ENCODE measurements around the gene RHOT2. TPM values are rescaled to one million over a fixed set of nuclear protein-coding genes. Genes with fewer than 3 reads are reported as not detected.

RHOT2 gene
- total and polyA plus RNA-seq, 2 donors (not counting 3 experiments of a cell fraction or from before 2014, with no cell fraction given), result 106 to 139 TPM

- dilution Hi-C loops (cut with MboI; ENCODE audit: extremely low pct_ligation_motif_present, low sequenced_read_pairs) (no loop called here), intact Hi-C loops (cut with micrococcal nuclease) (no loop called here)
- no peak for FAIRE-seq
- Histone ChIP-seq H4K20me1 (replicated peaks; ENCODE audit: control insufficient read depth, extremely low read depth, insufficient read depth, low read length) (no peaks in the 10 kb centered on the region), H3K36me3 (ENCODE audit: control insufficient read depth in 2 of 2, extremely low read depth in 1 of 2, insufficient read depth in 2 of 2, low read length in 2 of 2) (no peaks in the 10 kb centered on the region), H3K9me1 (replicated peaks; ENCODE audit: control insufficient read depth, extremely low read depth, insufficient read depth, low read length) (no peaks in the 10 kb centered on the region), H3K9me3 (replicated peaks; ENCODE audit: control insufficient read depth, insufficient read depth, low read length) (no peaks in the 10 kb centered on the region), H3K4me2 (ENCODE audit: insufficient read depth, low read length) (no peak overlapping the region), H3K27ac (ENCODE audit: insufficient read depth, low read depth, low read length) (no peak overlapping the region), H3K9ac (replicated peaks; ENCODE audit: extremely low read depth, insufficient read depth, low read length) (no peak overlapping the region), H2AFZ (ENCODE audit: low read depth, low read length) (no peak overlapping the region), H3K4me1 (ENCODE audit: control insufficient read depth, extremely low read depth, insufficient read depth, low read length) (peaks cover 27% of the 10 kb centered on the region), H3K4me3 (replicated peaks in 1 of 3; ENCODE audit: insufficient read depth in 1 of 3, low read depth in 1 of 3, low read length in 3 of 3) (no peak overlapping the region), H3K79me2 (ENCODE audit: control insufficient read depth, insufficient read depth, low read length) (no peaks in the 10 kb centered on the region), H3K27me3 (ENCODE audit: control insufficient read depth in 2 of 2, insufficient read depth in 2 of 2, low read length in 2 of 2) (no peaks in the 10 kb centered on the region)
- DNase-seq (ENCODE audit: low read depth, low spot score), result no peak
- no TSS peak for BruUV-seq (replicated peaks)
- CTCF ChIA-PET, result interaction anchor here (1.4 to 5.7 kb wide), 2 partner anchors 8 to 64 kb away, joined by 4 to 34 read pairs; partner anchors contain the start of genes CHTF18, METRN and RPUSD1
- TF ChIP-seq EZH2 (IDR thresholded peaks at IDR 0.05; ENCODE audit: borderline replicate concordance, low read depth, low read length, severe bottlenecking), result no peak
- no peak for TF ChIP-seq POLR2A (IDR thresholded peaks at IDR 0.05; ENCODE audit: low read depth, low read length)
- no peak for TF ChIP-seq JUN (IDR thresholded peaks at IDR 0.05; ENCODE audit: borderline replicate concordance, insufficient read depth, insufficient read length, low read depth)
- TF ChIP-seq POLR2AphosphoS5 (IDR thresholded peaks at IDR 0.05; ENCODE audit: insufficient read depth, low read depth, low read length), result no peak
- TF ChIP-seq MAX (IDR thresholded peaks at IDR 0.05; ENCODE audit: insufficient read depth, insufficient read length), result no peak
- no peak for TF ChIP-seq MYC (IDR thresholded peaks at IDR 0.05; ENCODE audit: low read depth, low read length)
- no peak for TF ChIP-seq CTCF (IDR thresholded peaks at IDR 0.05; ENCODE audit: extremely low read depth in 1 of 2, insufficient read depth in 1 of 2, low read depth in 1 of 2, low read length in 2 of 2)
- TF ChIP-seq FOS (IDR thresholded peaks at IDR 0.05; ENCODE audit: borderline replicate concordance, insufficient read depth, low read length), result no peak
- TF ChIP-seq GATA2 (IDR thresholded peaks at IDR 0.05; ENCODE audit: insufficient read depth, insufficient read length, low read depth, low read length), result no peak
- POLR2A ChIA-PET, result no interaction called here
Measured at GRCh38 chr16:723695-724094, 55.8 kb downstream of the RHOT2 start.

Other genes starting within 250 kb of the RHOT2 start
- gene RAB11FIP3, start 242.5 kb upstream of the RHOT2 start, total RNA-seq, result 64.9 and 75.9 TPM in 2 replicates
- 19.3 and 20.5 TPM in 2 replicates for gene RAB11FIP3, start 242.5 kb upstream of the RHOT2 start, polyA plus RNA-seq
- 65.0 and 70.1 TPM in 2 replicates for gene CAPN15, start 140.4 kb upstream of the RHOT2 start, total RNA-seq
- gene CAPN15, start 140.4 kb upstream of the RHOT2 start, polyA plus RNA-seq, result 33.9 and 48.6 TPM in 2 replicates
- gene PRR35, start 107.7 kb upstream of the RHOT2 start, total RNA-seq, result not detected in 2 replicates
- not detected in 2 replicates for gene PRR35, start 107.7 kb upstream of the RHOT2 start, polyA plus RNA-seq
- 0.30 and 0.73 TPM in 2 replicates for gene NHLRC4, start 101.1 kb upstream of the RHOT2 start, total RNA-seq
- gene NHLRC4, start 101.1 kb upstream of the RHOT2 start, polyA plus RNA-seq, result 0.94 and 0.96 TPM in 2 replicates
- gene PIGQ, start 98.2 kb upstream of the RHOT2 start, total RNA-seq, result 56.8 and 67.7 TPM in 2 replicates
- 66.9 and 82.9 TPM in 2 replicates for gene PIGQ, start 98.2 kb upstream of the RHOT2 start, polyA plus RNA-seq
- 16.7 and 18.8 TPM in 2 replicates for gene RAB40C, start 78.1 kb upstream of the RHOT2 start, total RNA-seq
- gene RAB40C, start 78.1 kb upstream of the RHOT2 start, polyA plus RNA-seq, result 12.4 and 16.3 TPM in 2 replicates
- 0.28 and 0.40 TPM in 2 replicates for gene WFIKKN1, start 37.1 kb upstream of the RHOT2 start, total RNA-seq
- 0.03 and 0.06 TPM in 2 replicates for gene WFIKKN1, start 37.1 kb upstream of the RHOT2 start, polyA plus RNA-seq
- gene METTL26, start 31.8 kb upstream of the RHOT2 start, total RNA-seq, result 112 and 114 TPM in 2 replicates
- 138 and 215 TPM in 2 replicates for gene METTL26, start 31.8 kb upstream of the RHOT2 start, polyA plus RNA-seq
- 12.9 and 17.1 TPM in 2 replicates for gene MCRIP2, start 26.3 kb upstream of the RHOT2 start, total RNA-seq
- gene MCRIP2, start 26.3 kb upstream of the RHOT2 start, polyA plus RNA-seq, result 18.9 and 29.9 TPM in 2 replicates
- 50.0 and 51.8 TPM in 2 replicates for gene WDR90, start 18.8 kb upstream of the RHOT2 start, total RNA-seq
- gene WDR90, start 18.8 kb upstream of the RHOT2 start, polyA plus RNA-seq, result 22.2 and 29.2 TPM in 2 replicates
- 1.8 TPM in 2 replicates for gene RHBDL1, start 7.5 kb downstream of the RHOT2 start, total RNA-seq
- gene RHBDL1, start 7.5 kb downstream of the RHOT2 start, polyA plus RNA-seq, result 1.1 and 1.8 TPM in 2 replicates
- gene STUB1, start 12.3 kb downstream of the RHOT2 start, total RNA-seq, result 105 and 107 TPM in 2 replicates
- 147 and 152 TPM in 2 replicates for gene STUB1, start 12.3 kb downstream of the RHOT2 start, polyA plus RNA-seq
- gene JMJD8, start 16.2 kb downstream of the RHOT2 start, total RNA-seq, result 53.4 and 55.1 TPM in 2 replicates
- 102 and 125 TPM in 2 replicates for gene JMJD8, start 16.2 kb downstream of the RHOT2 start, polyA plus RNA-seq
- 9.9 and 11.2 TPM in 2 replicates for gene WDR24, start 22.3 kb downstream of the RHOT2 start, total RNA-seq
- 9.9 and 14.1 TPM in 2 replicates for gene WDR24, start 22.3 kb downstream of the RHOT2 start, polyA plus RNA-seq
- gene FBXL16, start 37.7 kb downstream of the RHOT2 start, total RNA-seq, result 0.22 TPM in 1 of 2 replicates, not detected in the other
- gene FBXL16, start 37.7 kb downstream of the RHOT2 start, polyA plus RNA-seq, result 0.07 and 0.18 TPM in 2 replicates
- 14.1 and 16.1 TPM in 2 replicates for gene METRN, start 47.0 kb downstream of the RHOT2 start, total RNA-seq
- 10.0 and 23.4 TPM in 2 replicates for gene METRN, start 47.0 kb downstream of the RHOT2 start, polyA plus RNA-seq
- gene ANTKMT, start 53.0 kb downstream of the RHOT2 start, total RNA-seq, result 26.1 and 29.1 TPM in 2 replicates
- 27.9 and 40.5 TPM in 2 replicates for gene ANTKMT, start 53.0 kb downstream of the RHOT2 start, polyA plus RNA-seq
- gene CCDC78, start 58.3 kb downstream of the RHOT2 start, total RNA-seq, result 0.53 and 1.3 TPM in 2 replicates
- 0.50 and 1.2 TPM in 2 replicates for gene CCDC78, start 58.3 kb downstream of the RHOT2 start, polyA plus RNA-seq
- 5.9 and 6.8 TPM in 2 replicates for gene HAGHL, start 59.0 kb downstream of the RHOT2 start, total RNA-seq
- 6.3 and 8.5 TPM in 2 replicates for gene HAGHL, start 59.0 kb downstream of the RHOT2 start, polyA plus RNA-seq
- gene CIAO3, start 72.9 kb downstream of the RHOT2 start, total RNA-seq, result 31.2 and 33.8 TPM in 2 replicates
- 23.1 and 29.1 TPM in 2 replicates for gene CIAO3, start 72.9 kb downstream of the RHOT2 start, polyA plus RNA-seq
- not detected in 2 replicates for gene MSLN, start 92.6 kb downstream of the RHOT2 start, total RNA-seq
- not detected in 2 replicates for gene MSLN, start 92.6 kb downstream of the RHOT2 start, polyA plus RNA-seq
- 42.3 and 46.2 TPM in 2 replicates for gene RPUSD1, start 120.2 kb downstream of the RHOT2 start, total RNA-seq
- 55.8 and 69.0 TPM in 2 replicates for gene RPUSD1, start 120.2 kb downstream of the RHOT2 start, polyA plus RNA-seq
- gene CHTF18, start 120.5 kb downstream of the RHOT2 start, total RNA-seq, result 58.6 and 69.5 TPM in 2 replicates
- gene CHTF18, start 120.5 kb downstream of the RHOT2 start, polyA plus RNA-seq, result 33.0 and 45.3 TPM in 2 replicates
- gene GNG13, start 132.6 kb downstream of the RHOT2 start, total RNA-seq, result not detected in 2 replicates
- not detected in 2 replicates for gene GNG13, start 132.6 kb downstream of the RHOT2 start, polyA plus RNA-seq

All from endothelial cell of umbilical vein (primary cell).